K562 (cell line): ENCODE results near the gene KCNG1. TPM values are rescaled to one million over a fixed set of nuclear protein-coding genes. Genes with fewer than 3 reads are reported as not detected.

Experiments used
- MTF1 ChIP-seq: fragments of 250-450 bp; sonication (Bioruptor Pico); IDR thresholded peaks from 2 replicates; pipeline ENCODE4 v1.9.0; 2021; ENCODE audit warnings: moderate library complexity, mild to moderate bottlenecking, inconsistent platforms, borderline replicate concordance
- NCOR1 ChIP-seq: fragments of 450-650 bp; IDR thresholded peaks from 2 replicates; pipeline ENCODE4 v1.6.1; 2016; ENCODE audit warnings: mild to moderate bottlenecking, moderate library complexity
- NFIX ChIP-seq: fragments of 250-450 bp; sonication (Bioruptor Pico); IDR thresholded peaks from 2 replicates; pipeline ENCODE4 v1.4.0; 2020; ENCODE audit warnings: low read depth, mild to moderate bottlenecking, moderate library complexity
- RB1 ChIP-seq: fragments of 450-650 bp; IDR thresholded peaks from 2 replicates; pipeline ENCODE4 v1.6.1; 2017; ENCODE audit warnings: low read depth, mild to moderate bottlenecking
- SRSF3 ChIP-seq: fragments of 200-400 bp; formaldehyde crosslinking; IDR thresholded peaks from 2 replicates; pipeline ENCODE4 v1.6.1; 2016; ENCODE audit warnings: mild to moderate bottlenecking, low read length, moderate library complexity; ENCODE audit not compliant: insufficient read depth
- ZNF561 ChIP-seq: fragments of 450-650 bp; formaldehyde crosslinking; conservative IDR thresholded peaks from 2 replicates; pipeline ENCODE4 v1.4.0; 2020; ENCODE audit warnings: mild to moderate bottlenecking, moderate library complexity
- polyA plus RNA-seq, 8 experiments: library from polyadenylated mRNA; depleted of rRNA in 4 of 8; stranded (reverse) in 5 of 8; unstranded in 3 of 8; fragments of >200 nt; fragmentation: Nextera tagmentation in 2 of 8; fragmentation: Illumina TruSeq in 1 of 8; extraction: Ambion mirVana in 2 of 8; extraction: Trizol in 1 of 8; gene quantifications; 2 replicates each; pipeline versions ENCODE4 v1.2.1 to v1.2.3, GENCODE V29; 2011 to 2014; ENCODE audit warnings: inconsistent platforms in 1 of 8, missing spikeins in 1 of 8
- total RNA-seq, 7 experiments: library from RNA; depleted of rRNA in 6 of 7; stranded (reverse); fragments of >200 nt in 6 of 7; fragmentation: Illumina TruSeq in 2 of 7; extraction: Trizol in 2 of 7; gene quantifications; 2 replicates each; pipeline versions ENCODE4 v1.2.1 to v1.2.3, GENCODE V29; 2011 to 2021; ENCODE audit warnings: low replicate concordance in 1 of 7
- TF ChIP-seq, protein P1 (sequence below), 2 experiments: fragments of 200-800 bp in 1 of 2; sonication (Bioruptor generic) in 1 of 2; sonication (generic) in 1 of 2; formaldehyde crosslinking in 1 of 2; IDR thresholded peaks in 1 of 2; conservative IDR thresholded peaks in 1 of 2; 2 replicates each; pipeline versions ENCODE4 v1.5.0 to v1.6.1; 2016 to 2020; ENCODE audit warnings: missing compliant biosample characterization in 1 of 2, missing genetic modification characterization in 1 of 2, missing genetic modification reagents in 1 of 2
- TF ChIP-seq, protein P2 (sequence below), 2 experiments: fragments of 450-650 bp; formaldehyde crosslinking in 1 of 2; IDR thresholded peaks; 2 replicates each; pipeline versions ENCODE4 v1.4.0 to v1.6.1; 2014 to 2020; ENCODE audit warnings: mild to moderate bottlenecking in 2 of 2, borderline replicate concordance in 1 of 2, low read depth in 1 of 2
- TF ChIP-seq, protein P3 (sequence below): fragments of 250-450 bp; sonication (Bioruptor Pico); IDR thresholded peaks from 2 replicates; pipeline ENCODE4 v1.4.0; 2020

Gene KCNG1
- total and polyA plus RNA-seq, 9 of the 15 experiments (the other 6 are each of a cell fraction or from before 2014, with no cell fraction given), result 0.06 to 1.5 (median 0.22) TPM; not detected in 2

DNA sequence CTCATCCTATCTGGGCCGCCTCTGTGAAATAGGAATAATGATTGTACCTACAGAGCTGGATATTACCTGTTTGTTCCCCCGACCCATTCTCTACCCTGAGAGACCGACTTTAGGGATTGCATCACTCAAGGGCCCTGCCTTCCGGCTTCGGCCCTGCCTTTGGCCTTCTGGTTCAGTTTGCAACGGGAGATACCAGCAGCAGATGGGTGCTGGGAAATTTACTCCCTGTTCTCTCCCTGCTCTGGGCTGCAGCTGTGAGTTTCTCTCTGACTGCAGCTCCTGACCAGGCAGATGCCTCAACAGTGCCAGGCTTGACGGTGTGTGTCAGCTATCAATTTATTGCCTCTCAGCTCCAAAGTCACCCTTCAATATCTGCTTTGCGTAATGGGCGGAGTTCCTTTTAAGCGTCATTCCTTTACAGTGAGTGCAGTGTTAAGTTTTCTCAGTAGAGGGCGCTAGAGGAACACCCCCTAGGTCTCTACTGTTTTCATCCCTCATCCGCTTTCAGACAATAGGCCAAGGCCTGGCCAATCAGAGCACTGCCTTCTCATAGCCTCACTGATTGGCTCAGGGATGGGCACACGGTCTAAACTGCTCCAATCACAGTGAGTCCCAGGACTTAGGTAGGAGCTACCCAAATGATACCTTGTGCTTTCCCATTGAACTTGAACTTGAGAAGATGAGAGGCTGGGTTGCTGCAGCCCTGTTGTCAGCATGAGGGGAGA lies 30.0 kb downstream of the KCNG1 start (continued):
- TF ChIP-seq, protein P1, sequence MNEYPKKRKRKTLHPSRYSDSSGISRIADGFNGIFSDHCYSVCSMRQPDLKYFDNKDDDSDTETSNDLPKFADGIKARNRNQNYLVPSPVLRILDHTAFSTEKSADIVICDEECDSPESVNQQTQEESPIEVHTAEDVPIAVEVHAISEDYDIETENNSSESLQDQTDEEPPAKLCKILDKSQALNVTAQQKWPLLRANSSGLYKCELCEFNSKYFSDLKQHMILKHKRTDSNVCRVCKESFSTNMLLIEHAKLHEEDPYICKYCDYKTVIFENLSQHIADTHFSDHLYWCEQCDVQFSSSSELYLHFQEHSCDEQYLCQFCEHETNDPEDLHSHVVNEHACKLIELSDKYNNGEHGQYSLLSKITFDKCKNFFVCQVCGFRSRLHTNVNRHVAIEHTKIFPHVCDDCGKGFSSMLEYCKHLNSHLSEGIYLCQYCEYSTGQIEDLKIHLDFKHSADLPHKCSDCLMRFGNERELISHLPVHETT (CRISPR knock-in tag; conservative IDR thresholded peaks at IDR 0.05 in 1 of 2, IDR thresholded peaks at IDR 0.05 in 1 of 2), result no peak
- TF ChIP-seq ZNF561, result no peak
- TF ChIP-seq NCOR1, result no peak
- no peak for TF ChIP-seq MTF1
- no peak for TF ChIP-seq NFIX (CRISPR knock-in tag)
- TF ChIP-seq, protein P2, sequence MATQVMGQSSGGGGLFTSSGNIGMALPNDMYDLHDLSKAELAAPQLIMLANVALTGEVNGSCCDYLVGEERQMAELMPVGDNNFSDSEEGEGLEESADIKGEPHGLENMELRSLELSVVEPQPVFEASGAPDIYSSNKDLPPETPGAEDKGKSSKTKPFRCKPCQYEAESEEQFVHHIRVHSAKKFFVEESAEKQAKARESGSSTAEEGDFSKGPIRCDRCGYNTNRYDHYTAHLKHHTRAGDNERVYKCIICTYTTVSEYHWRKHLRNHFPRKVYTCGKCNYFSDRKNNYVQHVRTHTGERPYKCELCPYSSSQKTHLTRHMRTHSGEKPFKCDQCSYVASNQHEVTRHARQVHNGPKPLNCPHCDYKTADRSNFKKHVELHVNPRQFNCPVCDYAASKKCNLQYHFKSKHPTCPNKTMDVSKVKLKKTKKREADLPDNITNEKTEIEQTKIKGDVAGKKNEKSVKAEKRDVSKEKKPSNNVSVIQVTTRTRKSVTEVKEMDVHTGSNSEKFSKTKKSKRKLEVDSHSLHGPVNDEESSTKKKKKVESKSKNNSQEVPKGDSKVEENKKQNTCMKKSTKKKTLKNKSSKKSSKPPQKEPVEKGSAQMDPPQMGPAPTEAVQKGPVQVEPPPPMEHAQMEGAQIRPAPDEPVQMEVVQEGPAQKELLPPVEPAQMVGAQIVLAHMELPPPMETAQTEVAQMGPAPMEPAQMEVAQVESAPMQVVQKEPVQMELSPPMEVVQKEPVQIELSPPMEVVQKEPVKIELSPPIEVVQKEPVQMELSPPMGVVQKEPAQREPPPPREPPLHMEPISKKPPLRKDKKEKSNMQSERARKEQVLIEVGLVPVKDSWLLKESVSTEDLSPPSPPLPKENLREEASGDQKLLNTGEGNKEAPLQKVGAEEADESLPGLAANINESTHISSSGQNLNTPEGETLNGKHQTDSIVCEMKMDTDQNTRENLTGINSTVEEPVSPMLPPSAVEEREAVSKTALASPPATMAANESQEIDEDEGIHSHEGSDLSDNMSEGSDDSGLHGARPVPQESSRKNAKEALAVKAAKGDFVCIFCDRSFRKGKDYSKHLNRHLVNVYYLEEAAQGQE (IDR thresholded peaks at IDR 0.05; ENCODE audit: borderline replicate concordance), result peak; percentile 82; the same call in 1 of the 2 replicates
- TF ChIP-seq, protein P2 (CRISPR knock-in tag; IDR thresholded peaks at IDR 0.05; ENCODE audit: low read depth), result peak; percentile 51; the same call in 1 of the 2 replicates
- no peak for TF ChIP-seq SRSF3
- peak; percentile 43; the same call in 1 of the 2 replicates for TF ChIP-seq RB1
- TF ChIP-seq, protein P3, sequence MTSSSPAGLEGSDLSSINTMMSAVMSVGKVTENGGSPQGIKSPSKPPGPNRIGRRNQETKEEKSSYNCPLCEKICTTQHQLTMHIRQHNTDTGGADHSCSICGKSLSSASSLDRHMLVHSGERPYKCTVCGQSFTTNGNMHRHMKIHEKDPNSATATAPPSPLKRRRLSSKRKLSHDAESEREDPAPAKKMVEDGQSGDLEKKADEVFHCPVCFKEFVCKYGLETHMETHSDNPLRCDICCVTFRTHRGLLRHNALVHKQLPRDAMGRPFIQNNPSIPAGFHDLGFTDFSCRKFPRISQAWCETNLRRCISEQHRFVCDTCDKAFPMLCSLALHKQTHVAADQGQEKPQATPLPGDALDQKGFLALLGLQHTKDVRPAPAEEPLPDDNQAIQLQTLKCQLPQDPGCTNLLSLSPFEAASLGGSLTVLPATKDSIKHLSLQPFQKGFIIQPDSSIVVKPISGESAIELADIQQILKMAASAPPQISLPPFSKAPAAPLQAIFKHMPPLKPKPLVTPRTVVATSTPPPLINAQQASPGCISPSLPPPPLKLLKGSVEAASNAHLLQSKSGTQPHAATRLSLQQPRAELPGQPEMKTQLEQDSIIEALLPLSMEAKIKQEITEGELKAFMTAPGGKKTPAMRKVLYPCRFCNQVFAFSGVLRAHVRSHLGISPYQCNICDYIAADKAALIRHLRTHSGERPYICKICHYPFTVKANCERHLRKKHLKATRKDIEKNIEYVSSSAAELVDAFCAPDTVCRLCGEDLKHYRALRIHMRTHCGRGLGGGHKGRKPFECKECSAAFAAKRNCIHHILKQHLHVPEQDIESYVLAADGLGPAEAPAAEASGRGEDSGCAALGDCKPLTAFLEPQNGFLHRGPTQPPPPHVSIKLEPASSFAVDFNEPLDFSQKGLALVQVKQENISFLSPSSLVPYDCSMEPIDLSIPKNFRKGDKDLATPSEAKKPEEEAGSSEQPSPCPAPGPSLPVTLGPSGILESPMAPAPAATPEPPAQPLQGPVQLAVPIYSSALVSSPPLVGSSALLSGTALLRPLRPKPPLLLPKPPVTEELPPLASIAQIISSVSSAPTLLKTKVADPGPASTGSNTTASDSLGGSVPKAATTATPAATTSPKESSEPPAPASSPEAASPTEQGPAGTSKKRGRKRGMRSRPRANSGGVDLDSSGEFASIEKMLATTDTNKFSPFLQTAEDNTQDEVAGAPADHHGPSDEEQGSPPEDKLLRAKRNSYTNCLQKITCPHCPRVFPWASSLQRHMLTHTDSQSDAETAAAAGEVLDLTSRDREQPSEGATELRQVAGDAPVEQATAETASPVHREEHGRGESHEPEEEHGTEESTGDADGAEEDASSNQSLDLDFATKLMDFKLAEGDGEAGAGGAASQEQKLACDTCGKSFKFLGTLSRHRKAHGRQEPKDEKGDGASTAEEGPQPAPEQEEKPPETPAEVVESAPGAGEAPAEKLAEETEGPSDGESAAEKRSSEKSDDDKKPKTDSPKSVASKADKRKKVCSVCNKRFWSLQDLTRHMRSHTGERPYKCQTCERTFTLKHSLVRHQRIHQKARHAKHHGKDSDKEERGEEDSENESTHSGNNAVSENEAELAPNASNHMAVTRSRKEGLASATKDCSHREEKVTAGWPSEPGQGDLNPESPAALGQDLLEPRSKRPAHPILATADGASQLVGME (CRISPR knock-in tag), result 0 out of 2 replicates have a peak, but pooled peaks have one; percentile 51
